WTC11 (cell line): ENCODE data around the gene UCK2. TPM values are rescaled to one million over a fixed set of nuclear protein-coding genes. Genes with fewer than 3 reads are reported as not detected.
A peak's percentile ranks its signal among the peaks of the same experiment; 100 is the strongest.

Experiments
- ATAC-seq: fragments of 200-7000 bp; cut with Tn5 transposase; 2 replicates; pipeline ENCODE4 v1.10.0; 2021; ENCODE audit warnings: mild to moderate bottlenecking, moderate library complexity
- CTCF ChIA-PET: fragments of 300-600 bp; sonication (Branson Sonifier 250); formaldehyde crosslinking; loops from one replicate; lab custom pipeline; 2021; ENCODE audit warnings: antibody characterized with exemption; lab: Charles Lee
- POLR2A ChIA-PET: fragments of 350-600 bp; sonication (Branson Sonifier 250); formaldehyde crosslinking; loops from one replicate; lab custom pipeline; 2021; ENCODE audit warnings: antibody characterized with exemption; lab: Charles Lee
- DNase-seq: peaks from one replicate; pipeline ENCODE4 v3.0.0; 2021; ENCODE audit warnings: low spot score
- H3K27ac Mint-ChIP-seq: 2 replicates; pipeline ENCODE4 v1.8.0; 2021; ENCODE audit warnings: mixed read lengths
- H3K27me3 Mint-ChIP-seq: 2 replicates; pipeline ENCODE4 v1.8.0; 2021; ENCODE audit warnings: low read depth, mild to moderate bottlenecking, moderate library complexity, mixed read lengths
- H3K36me3 Mint-ChIP-seq: 2 replicates; pipeline ENCODE4 v1.8.0; 2021; ENCODE audit warnings: mixed read lengths
- H3K4me1 Mint-ChIP-seq: 2 replicates; pipeline ENCODE4 v1.8.0; 2022; ENCODE audit warnings: mixed read lengths
- H3K4me3 Mint-ChIP-seq: 2 replicates; pipeline ENCODE4 v1.8.0; 2021; ENCODE audit warnings: mild to moderate bottlenecking, moderate library complexity, mixed read lengths
- H3K9me3 Mint-ChIP-seq: 2 replicates; pipeline ENCODE4 v1.8.0; 2021; ENCODE audit warnings: mixed read lengths
- AR ChIP-seq: fragments of 250-450 bp; sonication (Bioruptor Pico); IDR thresholded peaks from 2 replicates; pipeline ENCODE4 v1.9.0; 2021; ENCODE audit warnings: mild to moderate bottlenecking
- ATF2 ChIP-seq: sonication (generic); formaldehyde crosslinking; IDR thresholded peaks from 2 replicates; pipeline ENCODE4 v1.8.1; 2022; ENCODE audit warnings: low read depth, missing genetic modification reagents, borderline replicate concordance
- ATF3 ChIP-seq: sonication (generic); formaldehyde crosslinking; conservative IDR thresholded peaks from 2 replicates; pipeline ENCODE4 v1.8.1; 2022; ENCODE audit warnings: mild to moderate bottlenecking, missing genetic modification reagents
- CDX4 ChIP-seq: fragments of 250-450 bp; sonication (Bioruptor Pico); IDR thresholded peaks from 2 replicates; pipeline ENCODE4 v1.9.0; 2021; ENCODE audit warnings: moderate library complexity, mild to moderate bottlenecking, inconsistent platforms, borderline replicate concordance
- CREM ChIP-seq: sonication (generic); formaldehyde crosslinking; IDR thresholded peaks from 2 replicates; pipeline ENCODE4 v1.8.1; 2022; ENCODE audit warnings: mild to moderate bottlenecking, missing genetic modification reagents, moderate library complexity
- ERG ChIP-seq: fragments of 250-450 bp; sonication (Bioruptor Pico); IDR thresholded peaks from 2 replicates; pipeline ENCODE4 v1.8.0; 2021; ENCODE audit warnings: mild to moderate bottlenecking
- MLX ChIP-seq: sonication (generic); formaldehyde crosslinking; IDR thresholded peaks from 2 replicates; pipeline ENCODE4 v1.8.1; 2023; ENCODE audit warnings: mild to moderate bottlenecking, missing genetic modification reagents, moderate library complexity
- NR3C1 ChIP-seq: sonication (generic); formaldehyde crosslinking; conservative IDR thresholded peaks from 2 replicates; pipeline ENCODE4 v1.8.1; 2023; ENCODE audit warnings: low read depth, mild to moderate bottlenecking, missing genetic modification reagents
- OVOL2 ChIP-seq: fragments of 250-450 bp; sonication (Bioruptor Pico); IDR thresholded peaks from 2 replicates; pipeline ENCODE4 v1.9.0; 2021; ENCODE audit warnings: mild to moderate bottlenecking, borderline replicate concordance
- PRRX2 ChIP-seq: fragments of 250-450 bp; sonication (Bioruptor Pico); IDR thresholded peaks from 2 replicates; pipeline ENCODE4 v1.8.0; 2021; ENCODE audit warnings: mild to moderate bottlenecking
- SMAD4 ChIP-seq: sonication (generic); formaldehyde crosslinking; IDR thresholded peaks from 2 replicates; pipeline ENCODE4 v1.8.0; 2022; ENCODE audit warnings: mild to moderate bottlenecking, missing genetic modification reagents
- ZNF232 ChIP-seq: sonication (generic); formaldehyde crosslinking; IDR thresholded peaks from 2 replicates; pipeline ENCODE4 v1.8.0; 2022; ENCODE audit warnings: mild to moderate bottlenecking, missing genetic modification reagents
- ZNF396 ChIP-seq: fragments of 250-450 bp; sonication (Bioruptor Pico); IDR thresholded peaks from 2 replicates; pipeline ENCODE4 v1.8.0; 2021; ENCODE audit warnings: mild to moderate bottlenecking, moderate library complexity, borderline replicate concordance
- ZNF416 ChIP-seq: fragments of 250-450 bp; sonication (Bioruptor Pico); IDR thresholded peaks from 2 replicates; pipeline ENCODE4 v1.9.0; 2021; ENCODE audit warnings: mild to moderate bottlenecking, inconsistent platforms
- ZNF425 ChIP-seq: fragments of 250-450 bp; sonication (Bioruptor Pico); conservative IDR thresholded peaks from 2 replicates; pipeline ENCODE4 v1.9.0; 2021; ENCODE audit warnings: mild to moderate bottlenecking
- total RNA-seq: library from RNA; stranded (reverse); gene quantifications from 3 replicates; pipeline ENCODE4 v1.2.3, GENCODE V29; 2021

Gene UCK2
- total RNA-seq, 1 experiment from 2014 or later, result 85.7 TPM

GRCh38 chr1:165842671-165843129 is 15.3 kb downstream of the UCK2 start:
- CTCF ChIA-PET, result interaction anchor here (0.8 kb wide), 1 partner anchor 29 kb away, joined by 3 read pairs; no protein-coding TSS in a partner anchor
- H3K9me3 Mint-ChIP-seq, result no peaks in the 10 kb centered on the region
- peak; percentile 25 for ATAC-seq
- no peak overlapping the region for H3K4me3 Mint-ChIP-seq
- POLR2A ChIA-PET, result no interaction called here
- H3K4me1 Mint-ChIP-seq, result peaks cover 63% of the 10 kb centered on the region
- TF ChIP-seq CREM (CRISPR knock-in tag) (no peak), SMAD4 (no peak), MLX (CRISPR knock-in tag) (no peak), AR (no peak), ZNF396 (no peak), OVOL2 (CRISPR knock-in tag) (no peak), ZNF416 (CRISPR knock-in tag) (no peak)
- DNase-seq, result no peak
- no peaks in the 10 kb centered on the region for H3K36me3 Mint-ChIP-seq
- H3K27me3 Mint-ChIP-seq, result no peaks in the 10 kb centered on the region
- peak overlapping the region; percentile 10 for H3K27ac Mint-ChIP-seq

GRCh38 chr1:165843304-165843703 is 15.9 kb downstream of the UCK2 start:
- Mint-ChIP-seq H3K27me3 (no peaks in the 10 kb centered on the region), H3K27ac (no peak overlapping the region)
- TF ChIP-seq OVOL2 (CRISPR knock-in tag), result no peak
- TF ChIP-seq ZNF232, result no peak
- TF ChIP-seq CDX4 (CRISPR knock-in tag), result no peak
- no peak for TF ChIP-seq ZNF425 (CRISPR knock-in tag)
- TF ChIP-seq NR3C1 (CRISPR knock-in tag), result no peak
- TF ChIP-seq ATF3 (CRISPR knock-in tag), result no peak
- TF ChIP-seq PRRX2 (CRISPR knock-in tag), result no peak
- TF ChIP-seq ERG (CRISPR knock-in tag), result no peak
- no peak for TF ChIP-seq ATF2
- TF ChIP-seq, all 79 proteins: peak for 0
- peaks cover 3% of the 10 kb centered on the region; the same call in 1 of the 2 replicates for H3K9me3 Mint-ChIP-seq
- H3K4me3 Mint-ChIP-seq, result no peak overlapping the region
- ChIA-PET POLR2A (no interaction called here), CTCF (interaction anchor here (2.2 kb wide), 1 partner anchor 28 kb away, joined by 7 read pairs; no protein-coding TSS in a partner anchor)
- ATAC-seq (no peak), DNase-seq (no peak)
- peaks cover 59% of the 10 kb centered on the region for H3K4me1 Mint-ChIP-seq
- H3K36me3 Mint-ChIP-seq, result peaks cover 4% of the 10 kb centered on the region; the same call in 1 of the 2 replicates
